ENCODE results near the gene UBE3C.

UBE3C gene

DNA sequence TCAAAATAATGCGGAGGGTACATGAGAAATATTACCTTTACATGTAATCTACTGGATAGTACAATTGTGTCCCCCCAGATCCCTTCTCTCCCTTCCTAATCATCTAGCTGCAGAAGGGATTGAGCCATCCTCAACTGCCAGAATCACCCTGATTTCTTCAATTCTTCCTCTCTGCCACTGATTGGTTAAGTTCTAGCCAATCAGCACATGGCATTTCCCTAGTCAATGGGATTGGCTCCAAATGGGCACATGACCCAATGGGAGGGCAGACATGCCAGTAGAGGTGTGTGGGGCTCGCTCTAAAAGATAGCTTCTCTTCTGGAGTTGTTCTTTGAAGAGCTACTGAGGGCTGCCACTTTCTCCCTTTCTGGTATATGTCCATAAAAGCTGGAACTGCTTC, 20.9 kb upstream of the UBE3C start:
- no peak for TF ChIP-seq EZH2phosphoT487 (IDR thresholded peaks at IDR 0.05; ENCODE audit: low read depth)
- TF ChIP-seq, protein P1, sequence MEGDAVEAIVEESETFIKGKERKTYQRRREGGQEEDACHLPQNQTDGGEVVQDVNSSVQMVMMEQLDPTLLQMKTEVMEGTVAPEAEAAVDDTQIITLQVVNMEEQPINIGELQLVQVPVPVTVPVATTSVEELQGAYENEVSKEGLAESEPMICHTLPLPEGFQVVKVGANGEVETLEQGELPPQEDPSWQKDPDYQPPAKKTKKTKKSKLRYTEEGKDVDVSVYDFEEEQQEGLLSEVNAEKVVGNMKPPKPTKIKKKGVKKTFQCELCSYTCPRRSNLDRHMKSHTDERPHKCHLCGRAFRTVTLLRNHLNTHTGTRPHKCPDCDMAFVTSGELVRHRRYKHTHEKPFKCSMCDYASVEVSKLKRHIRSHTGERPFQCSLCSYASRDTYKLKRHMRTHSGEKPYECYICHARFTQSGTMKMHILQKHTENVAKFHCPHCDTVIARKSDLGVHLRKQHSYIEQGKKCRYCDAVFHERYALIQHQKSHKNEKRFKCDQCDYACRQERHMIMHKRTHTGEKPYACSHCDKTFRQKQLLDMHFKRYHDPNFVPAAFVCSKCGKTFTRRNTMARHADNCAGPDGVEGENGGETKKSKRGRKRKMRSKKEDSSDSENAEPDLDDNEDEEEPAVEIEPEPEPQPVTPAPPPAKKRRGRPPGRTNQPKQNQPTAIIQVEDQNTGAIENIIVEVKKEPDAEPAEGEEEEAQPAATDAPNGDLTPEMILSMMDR (IDR thresholded peaks at IDR 0.05; ENCODE audit: low read depth, low read length) = no peak
- H4K20me1 ChIP-seq (ENCODE audit: insufficient read depth, low read length) = no peaks in the 10 kb centered on the region
- H3K79me2 ChIP-seq (ENCODE audit: low read length) = no peaks in the 10 kb centered on the region
- no peak overlapping the region for H3K4me3 ChIP-seq (ENCODE audit: low read length)
- H3K36me3 ChIP-seq (replicated peaks; ENCODE audit: low read depth, low read length) = no peaks in the 10 kb centered on the region
- H3K9ac ChIP-seq (ENCODE audit: low read length) = no peak overlapping the region
- no peak overlapping the region for H3K4me2 ChIP-seq (ENCODE audit: low read length)
- no peak overlapping the region for H2AFZ ChIP-seq (ENCODE audit: low read depth, low read length)
- no peak overlapping the region for H3K27ac ChIP-seq (ENCODE audit: low read length)
- no peaks in the 10 kb centered on the region for H3K27me3 ChIP-seq (ENCODE audit: low read depth, low read length)
- H3K4me1 ChIP-seq (ENCODE audit: low read length) = no peaks in the 10 kb centered on the region
- H3K9me3 ChIP-seq (ENCODE audit: insufficient read depth, low read length) = peaks cover 5% of the 10 kb centered on the region; the same call in 1 of the 2 replicates

DNA sequence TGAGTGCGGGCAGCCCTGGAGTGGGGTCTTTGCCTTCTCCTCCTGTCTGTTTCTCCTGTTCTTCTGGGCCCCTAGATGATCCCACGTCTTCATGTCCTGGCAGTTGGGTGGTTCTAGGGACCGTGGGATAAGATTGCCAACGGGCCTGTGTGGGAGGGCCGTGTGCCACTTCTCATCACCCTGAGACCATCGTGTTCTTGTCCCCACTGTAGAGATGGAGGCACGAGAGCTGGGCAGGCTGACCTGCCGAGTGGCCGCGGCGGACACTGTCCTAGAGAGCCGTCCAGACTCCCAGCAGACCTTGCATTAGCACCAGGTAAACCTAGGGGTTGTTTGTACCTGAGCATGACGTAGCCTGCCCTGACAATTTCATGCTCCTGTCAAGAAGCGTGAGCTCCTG, 18.5 kb upstream of the UBE3C start:
- Histone ChIP-seq H3K4me1 (ENCODE audit: low read length) (no peaks in the 10 kb centered on the region), H4K20me1 (ENCODE audit: insufficient read depth, low read length) (no peaks in the 10 kb centered on the region), H3K4me3 (ENCODE audit: low read length) (no peak overlapping the region), H3K9ac (ENCODE audit: low read length) (no peak overlapping the region), H3K79me2 (ENCODE audit: low read length) (no peaks in the 10 kb centered on the region), H3K9me3 (ENCODE audit: insufficient read depth, low read length) (peaks cover 5% of the 10 kb centered on the region; the same call in 1 of the 2 replicates), H3K27ac (ENCODE audit: low read length) (no peak overlapping the region), H3K36me3 (replicated peaks; ENCODE audit: low read depth, low read length) (no peaks in the 10 kb centered on the region), H2AFZ (ENCODE audit: low read depth, low read length) (no peak overlapping the region), H3K4me2 (ENCODE audit: low read length) (no peak overlapping the region), H3K27me3 (ENCODE audit: low read depth, low read length) (no peaks in the 10 kb centered on the region)
- no peak for TF ChIP-seq EZH2phosphoT487 (IDR thresholded peaks at IDR 0.05; ENCODE audit: low read depth)
- TF ChIP-seq, protein P1 (IDR thresholded peaks at IDR 0.05; ENCODE audit: low read depth, low read length) = no peak

DNA sequence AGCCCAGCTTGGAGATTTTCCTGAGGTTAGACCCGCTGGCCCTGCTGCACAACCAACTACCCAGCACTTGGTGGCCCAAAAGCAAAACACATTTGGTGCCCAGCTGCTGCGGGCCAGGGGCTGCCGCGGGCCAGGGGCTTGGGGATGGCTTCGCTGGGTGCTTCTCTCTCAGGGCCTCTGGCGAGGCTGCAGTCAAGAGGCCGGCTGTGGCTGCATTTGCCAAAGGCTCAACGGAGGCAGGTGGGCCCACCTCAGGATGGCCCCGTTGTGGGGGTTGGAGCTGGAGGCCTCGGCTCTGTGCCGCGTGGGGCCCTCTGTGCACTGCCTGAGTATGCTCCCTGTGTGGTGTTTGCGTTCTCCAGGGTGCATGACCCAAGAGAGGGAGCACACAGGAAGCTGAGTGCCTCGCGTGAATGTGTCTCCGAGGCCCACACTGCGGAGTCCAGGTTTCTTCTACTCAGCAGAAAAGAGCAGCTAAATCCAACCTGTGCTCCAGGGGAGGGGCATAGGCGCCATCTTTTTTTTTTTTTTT, 17.5 kb upstream of the UBE3C start:
- Histone ChIP-seq H3K4me2 (ENCODE audit: low read length) (no peak overlapping the region), H3K27ac (ENCODE audit: low read length) (no peak overlapping the region), H3K9me3 (ENCODE audit: insufficient read depth, low read length) (peaks cover 5% of the 10 kb centered on the region; the same call in 1 of the 2 replicates), H3K4me1 (ENCODE audit: low read length) (no peaks in the 10 kb centered on the region), H4K20me1 (ENCODE audit: insufficient read depth, low read length) (no peaks in the 10 kb centered on the region), H3K79me2 (ENCODE audit: low read length) (no peaks in the 10 kb centered on the region), H3K9ac (ENCODE audit: low read length) (no peak overlapping the region), H3K4me3 (ENCODE audit: low read length) (no peak overlapping the region), H2AFZ (ENCODE audit: low read depth, low read length) (no peak overlapping the region), H3K36me3 (replicated peaks; ENCODE audit: low read depth, low read length) (no peaks in the 10 kb centered on the region), H3K27me3 (ENCODE audit: low read depth, low read length) (no peaks in the 10 kb centered on the region)
- TF ChIP-seq, protein P1 (IDR thresholded peaks at IDR 0.05; ENCODE audit: low read depth, low read length) = no peak
- no peak for TF ChIP-seq EZH2phosphoT487 (IDR thresholded peaks at IDR 0.05; ENCODE audit: low read depth)

DNA sequence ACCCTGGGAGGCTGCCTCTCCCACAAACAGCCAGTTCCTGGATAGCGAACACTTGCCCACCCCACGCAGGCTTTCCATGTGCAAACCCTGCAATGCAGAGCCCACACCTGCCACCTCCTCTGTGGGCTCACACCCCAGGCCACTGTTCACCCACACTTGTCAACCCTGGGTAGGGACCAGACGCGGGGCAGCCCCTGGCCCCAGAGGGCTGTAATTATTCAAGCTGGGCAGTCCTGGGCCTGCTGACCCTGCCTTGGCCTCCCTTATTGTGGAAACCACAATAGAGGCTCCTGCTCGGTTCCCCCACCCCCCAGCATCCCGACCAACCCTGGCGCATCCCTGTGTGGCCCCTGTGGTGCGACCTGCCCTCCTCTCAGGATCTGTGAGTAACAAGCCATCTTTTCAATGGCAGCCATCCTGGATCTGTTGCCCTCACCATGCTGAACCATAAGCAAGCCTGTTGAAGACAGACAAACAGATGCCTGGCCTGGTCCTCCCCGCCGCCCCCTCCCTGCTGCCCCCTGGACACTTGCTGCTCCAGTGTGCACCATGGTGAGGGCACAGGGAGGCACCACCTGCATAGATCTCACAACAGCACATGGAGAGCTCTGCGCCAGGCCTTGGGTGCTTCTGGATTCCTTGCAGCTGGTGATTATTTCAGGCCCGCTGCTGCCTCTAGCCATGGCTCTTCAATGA, 15.8 kb upstream of the UBE3C start:
- no peaks in the 10 kb centered on the region for H4K20me1 ChIP-seq (ENCODE audit: insufficient read depth, low read length)
- no peak overlapping the region for H3K27ac ChIP-seq (ENCODE audit: low read length)
- no peak overlapping the region for H3K4me3 ChIP-seq (ENCODE audit: low read length)
- no peaks in the 10 kb centered on the region for H3K79me2 ChIP-seq (ENCODE audit: low read length)
- no peak overlapping the region for H2AFZ ChIP-seq (ENCODE audit: low read depth, low read length)
- no peaks in the 10 kb centered on the region for H3K36me3 ChIP-seq (replicated peaks; ENCODE audit: low read depth, low read length)
- peaks cover 1% of the 10 kb centered on the region; the same call in 1 of the 2 replicates for H3K9me3 ChIP-seq (ENCODE audit: insufficient read depth, low read length)
- TF ChIP-seq, protein P1 (IDR thresholded peaks at IDR 0.05; ENCODE audit: low read depth, low read length) = no peak
- TF ChIP-seq EZH2phosphoT487 (IDR thresholded peaks at IDR 0.05; ENCODE audit: low read depth) = no peak
- H3K27me3 ChIP-seq (ENCODE audit: low read depth, low read length) = no peaks in the 10 kb centered on the region
- no peaks in the 10 kb centered on the region for H3K4me1 ChIP-seq (ENCODE audit: low read length)
- H3K9ac ChIP-seq (ENCODE audit: low read length) = no peak overlapping the region
- H3K4me2 ChIP-seq (ENCODE audit: low read length) = no peak overlapping the region
